Muscle layer of colon (tissue), 2 donors: ENCODE results near the gene PSMG1.
"Not testable (repeated sequence)": the region's sequence is repeated elsewhere in the genome, so short reads cannot be mapped to it uniquely, and the experiment has no call there.

Experiments used
- H3K27ac ChIP-seq: one replicate; pipeline ENCODE4 v1.7.0; 2013; ENCODE audit warnings: low read depth, mild to moderate bottlenecking, low read length, moderate library complexity
- H3K27me3 ChIP-seq, 2 donors: one replicate each; pipeline ENCODE4 v1.7.0; 2013; ENCODE audit warnings: low read length in 2 of 2, mild to moderate bottlenecking in 2 of 2; ENCODE audit not compliant: insufficient read depth in 2 of 2, control insufficient read depth in 1 of 2
- H3K36me3 ChIP-seq: one replicate; pipeline ENCODE4 v1.7.0; 2013; ENCODE audit warnings: mild to moderate bottlenecking, low read length; ENCODE audit not compliant: insufficient read depth
- H3K4me1 ChIP-seq: one replicate; pipeline ENCODE4 v1.7.0; 2013; ENCODE audit warnings: mild to moderate bottlenecking, low read length; ENCODE audit not compliant: insufficient read depth
- H3K4me3 ChIP-seq, 2 donors: one replicate each; pipeline ENCODE4 v1.7.0; 2013; ENCODE audit warnings: low read length in 2 of 2, low read depth in 1 of 2, mild to moderate bottlenecking in 1 of 2, moderate library complexity in 1 of 2
- H3K9ac ChIP-seq: one replicate; pipeline ENCODE4 v1.7.0; 2013; ENCODE audit warnings: low read length
- H3K9me3 ChIP-seq: one replicate; pipeline ENCODE4 v1.7.0; 2013; ENCODE audit warnings: mild to moderate bottlenecking, low read length
- donor health status: abdominal sarcoma.
- donor health status: Adenocarcinoma of cecum.

PSMG1 gene

DNA sequence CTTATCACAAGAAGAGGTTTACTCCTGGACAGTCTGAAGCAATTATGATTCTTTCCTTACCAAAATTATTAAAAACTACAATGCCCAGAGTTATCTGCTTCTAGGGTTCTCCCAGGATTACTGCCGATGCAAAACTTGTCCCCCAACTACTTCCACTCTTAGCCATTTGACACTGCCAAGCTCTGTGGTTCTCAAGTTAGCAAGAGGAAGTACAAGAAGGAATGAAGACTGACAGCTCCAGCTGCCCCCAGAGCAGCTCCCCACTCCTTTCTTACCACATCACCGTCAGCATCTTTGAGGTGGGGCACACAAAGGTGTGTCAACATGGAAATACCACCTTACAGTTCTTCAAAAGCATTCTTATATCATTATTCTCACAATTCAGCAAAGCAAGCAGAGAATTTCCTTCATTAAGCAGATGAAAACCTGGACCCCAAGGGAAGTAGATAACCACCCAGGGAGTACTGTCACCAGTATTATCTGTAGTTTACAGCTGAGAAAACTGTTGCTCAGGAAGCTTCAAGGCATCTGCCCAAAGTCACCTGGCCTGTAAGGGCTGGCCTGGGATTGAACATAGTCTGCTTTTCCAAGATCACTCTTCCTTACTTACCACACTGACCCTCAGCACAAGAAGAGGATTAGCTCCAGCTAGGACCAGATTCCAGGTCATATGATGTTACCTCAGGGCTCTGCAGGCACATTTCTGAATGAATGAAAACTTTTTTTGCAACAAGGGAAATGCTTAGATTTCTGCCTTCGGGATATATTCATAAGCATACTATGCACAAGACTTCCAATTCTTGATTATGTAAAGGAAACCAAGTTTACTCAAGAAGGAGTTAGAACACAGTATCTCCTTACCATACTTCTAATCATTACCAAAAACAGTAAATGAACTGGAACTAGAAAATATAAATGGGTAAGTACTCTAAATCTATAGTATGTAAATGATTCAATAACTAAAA is 9.3 kb downstream of the PSMG1 start:
- Histone ChIP-seq H3K9me3 (no peaks in the 10 kb centered on the region), H3K27ac (no peak overlapping the region), H3K4me3 (no peak overlapping the region), H3K4me1 (no peaks in the 10 kb centered on the region), H3K36me3 (peaks cover 22% of the 10 kb centered on the region), H3K27me3 (no peaks in the 10 kb centered on the region), H3K9ac (no peak overlapping the region)

DNA sequence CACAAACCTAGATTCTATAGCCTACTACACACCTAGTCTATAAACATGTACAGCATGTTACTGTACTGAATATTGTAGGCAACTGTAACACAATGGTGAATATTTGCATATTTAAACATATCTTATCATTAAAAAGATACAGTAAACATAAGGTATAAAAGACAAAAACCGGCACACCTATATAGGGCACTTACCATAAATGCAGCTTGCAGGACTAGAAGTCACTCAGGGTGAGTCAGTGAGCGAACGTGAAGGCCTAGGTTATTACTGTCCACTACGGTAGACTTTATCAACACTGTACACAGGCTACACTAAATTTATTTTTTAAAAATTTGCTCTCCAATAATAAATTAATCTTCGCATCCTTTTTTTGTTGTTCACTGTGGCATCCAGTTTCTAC is 13.3 kb downstream of the PSMG1 start:
- Histone ChIP-seq H3K4me3 (no peak overlapping the region), H3K27ac (no peak overlapping the region), H3K27me3 (no peaks in the 10 kb centered on the region), H3K36me3 (peaks cover 22% of the 10 kb centered on the region), H3K9me3 (no peaks in the 10 kb centered on the region), H3K4me1 (no peaks in the 10 kb centered on the region), H3K9ac (no peak overlapping the region)

DNA sequence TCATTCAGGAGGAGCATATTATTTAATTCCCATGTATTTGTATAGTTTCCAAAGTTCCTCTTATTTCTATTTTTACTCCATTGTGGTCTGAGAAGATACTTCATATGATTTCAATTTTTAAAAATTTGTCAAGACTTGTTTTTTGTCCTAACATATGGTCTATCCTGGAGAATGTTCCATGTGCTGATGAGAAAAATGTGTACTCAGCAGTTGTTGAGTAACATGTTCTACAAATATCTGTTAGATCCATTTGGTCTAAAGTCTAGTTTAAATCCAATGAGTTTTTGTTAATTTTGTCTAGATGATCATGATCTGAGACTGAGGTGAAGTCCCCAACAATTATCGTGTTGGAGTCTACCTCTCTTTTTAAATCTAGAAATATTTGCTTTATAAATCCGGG is 14.5 kb downstream of the PSMG1 start:
- Histone ChIP-seq H3K27ac (no peak overlapping the region), H3K27me3 (no peaks in the 10 kb centered on the region), H3K4me3 (no peak overlapping the region), H3K36me3 (peaks cover 15% of the 10 kb centered on the region), H3K4me1 (no peaks in the 10 kb centered on the region), H3K9ac (no peak overlapping the region), H3K9me3 (no peaks in the 10 kb centered on the region)

DNA sequence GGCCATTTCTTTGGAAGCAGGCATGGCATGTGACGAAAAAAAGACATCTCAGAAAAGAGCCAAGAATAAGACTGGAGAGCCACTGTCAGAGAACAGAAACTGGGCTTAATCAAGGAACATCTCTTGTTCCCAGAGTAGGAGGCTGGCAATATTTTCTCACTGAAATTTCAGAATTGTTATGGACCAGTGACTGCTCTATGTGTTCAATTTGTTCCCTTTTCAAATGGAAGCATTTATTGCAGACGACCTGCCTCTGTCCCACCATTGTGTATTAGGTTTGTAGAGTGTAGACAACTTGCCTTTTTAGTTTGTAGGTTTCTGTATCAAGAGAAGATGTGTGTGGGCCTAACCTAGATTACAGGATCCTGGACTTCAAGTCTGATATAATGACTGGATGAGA is 18.7 kb downstream of the PSMG1 start:
- Histone ChIP-seq H3K36me3 (no peaks in the 10 kb centered on the region), H3K4me3 (no peak overlapping the region), H3K27ac (no peak overlapping the region), H3K27me3 (no peaks in the 10 kb centered on the region), H3K9ac (no peak overlapping the region), H3K9me3 (no peaks in the 10 kb centered on the region), H3K4me1 (no peaks in the 10 kb centered on the region)

DNA sequence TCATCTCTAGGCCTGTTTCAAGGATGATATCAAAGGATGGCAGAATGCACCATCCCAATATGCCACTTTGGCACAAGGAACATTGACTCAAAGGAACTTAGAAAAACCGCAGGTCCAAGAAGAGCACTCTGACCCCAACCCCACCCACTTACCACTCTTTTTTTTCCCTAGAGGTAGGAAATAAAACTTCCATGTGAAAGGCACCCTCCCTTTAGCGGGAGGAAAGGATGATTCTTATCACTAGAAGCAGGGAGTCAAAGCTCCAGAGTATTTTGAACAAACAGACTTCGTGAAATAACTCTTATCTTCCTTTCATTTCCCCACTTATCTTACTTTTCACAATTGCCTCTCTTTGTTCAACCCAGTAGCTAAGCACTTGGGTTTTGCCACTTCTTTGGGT is 22.2 kb downstream of the PSMG1 start:
- Histone ChIP-seq H3K9me3 (no peaks in the 10 kb centered on the region), H3K27ac (no peak overlapping the region), H3K27me3 (no peaks in the 10 kb centered on the region), H3K9ac (no peak overlapping the region), H3K4me3 (no peak overlapping the region), H3K36me3 (no peaks in the 10 kb centered on the region), H3K4me1 (no peaks in the 10 kb centered on the region)

DNA sequence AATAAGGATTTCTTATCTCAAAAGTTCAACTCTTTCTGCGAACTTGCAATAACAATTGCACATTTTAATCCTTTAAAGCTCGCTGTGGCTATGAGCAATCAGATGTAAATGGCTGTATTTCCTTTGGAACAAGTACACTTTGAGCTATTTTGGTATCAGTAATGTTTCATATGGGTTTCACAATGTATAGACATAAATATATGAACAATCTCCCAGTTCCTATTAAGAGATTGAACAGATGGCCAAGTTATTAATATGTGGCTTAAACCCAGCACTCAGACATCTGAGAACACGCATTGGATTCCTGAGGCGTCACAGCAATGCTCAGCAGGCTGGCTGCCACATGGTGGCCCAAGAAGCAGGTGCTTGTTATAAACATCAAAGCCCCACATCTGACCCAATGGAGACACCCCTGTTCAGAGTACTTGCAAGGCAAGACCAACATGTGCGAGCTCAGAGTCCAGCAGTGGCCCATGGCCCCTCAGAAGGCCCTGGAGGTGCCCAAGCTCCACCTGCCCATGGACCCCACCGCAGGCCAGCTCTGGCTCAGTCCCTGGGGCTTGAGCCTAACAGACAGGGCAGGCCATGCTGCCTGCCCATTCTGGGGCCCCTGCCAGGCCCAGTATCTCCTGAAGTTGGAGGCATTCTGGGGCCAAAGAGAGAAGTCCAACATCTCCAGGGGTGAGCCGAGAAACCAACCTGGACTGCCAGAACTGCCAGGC is 23.7 kb downstream of the PSMG1 start:
- Histone ChIP-seq H3K27me3 (no peaks in the 10 kb centered on the region), H3K4me3 (no peak overlapping the region), H3K27ac (no peak overlapping the region), H3K9me3 (no peaks in the 10 kb centered on the region), H3K4me1 (no peaks in the 10 kb centered on the region), H3K36me3 (no peaks in the 10 kb centered on the region), H3K9ac (no peak overlapping the region)

DNA sequence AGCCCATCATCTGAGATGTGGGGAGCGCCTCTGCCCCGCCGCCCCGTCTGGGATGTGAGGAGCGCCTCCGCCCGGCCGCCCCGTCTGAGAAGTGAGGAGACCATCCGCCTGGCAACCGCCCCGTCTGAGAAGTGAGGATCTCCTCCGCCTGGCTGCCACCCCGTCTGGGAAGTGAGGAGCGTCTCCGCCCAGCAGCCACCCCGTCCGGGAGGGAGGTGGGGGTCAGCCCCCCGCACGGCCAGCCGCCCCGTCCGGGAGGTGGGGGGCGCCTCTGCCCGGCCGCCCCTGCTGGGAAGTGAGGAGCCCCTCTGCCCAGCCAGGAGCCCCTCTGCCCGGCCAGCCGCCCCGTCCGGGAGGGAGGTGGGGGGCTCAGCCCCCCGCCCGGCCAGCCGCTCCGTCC is 26.0 kb downstream of the PSMG1 start:
- not testable (repeated sequence) for H3K4me1 ChIP-seq, H3K27me3 ChIP-seq, H3K4me3 ChIP-seq, H3K9ac ChIP-seq, H3K36me3 ChIP-seq, H3K9me3 ChIP-seq, H3K27ac ChIP-seq

GRCh38 chr21:39156024-39156423 is 27.2 kb downstream of the PSMG1 start:
- Histone ChIP-seq H3K27ac (no peak overlapping the region), H3K27me3 (no peaks in the 10 kb centered on the region), H3K36me3 (no peaks in the 10 kb centered on the region), H3K9me3 (no peaks in the 10 kb centered on the region), H3K4me1 (no peaks in the 10 kb centered on the region), H3K4me3 (no peak overlapping the region), H3K9ac (no peak overlapping the region)

DNA sequence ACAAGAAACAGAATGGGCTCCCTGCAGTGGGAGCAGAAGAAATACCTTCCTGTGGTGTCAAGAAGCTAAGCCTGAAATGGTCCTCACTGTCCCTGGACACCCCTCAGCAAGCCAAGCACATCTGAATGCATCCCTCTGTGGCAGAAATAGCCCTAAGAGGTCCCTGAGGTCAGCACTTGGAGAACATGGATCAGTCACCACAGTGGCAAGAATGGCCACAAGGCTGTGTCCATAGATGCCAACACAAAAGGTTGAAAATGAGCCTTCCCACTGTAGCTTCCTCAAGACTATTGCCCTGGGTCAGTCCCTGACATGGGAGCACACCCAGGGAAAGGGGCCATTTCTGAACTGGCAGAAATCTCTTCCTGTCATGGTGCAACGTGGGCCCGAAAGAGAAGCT is 27.7 kb downstream of the PSMG1 start:
- Histone ChIP-seq H3K9ac (no peak overlapping the region), H3K4me3 (no peak overlapping the region), H3K27ac (no peak overlapping the region), H3K27me3 (no peaks in the 10 kb centered on the region), H3K9me3 (no peaks in the 10 kb centered on the region), H3K36me3 (no peaks in the 10 kb centered on the region), H3K4me1 (no peaks in the 10 kb centered on the region)

DNA sequence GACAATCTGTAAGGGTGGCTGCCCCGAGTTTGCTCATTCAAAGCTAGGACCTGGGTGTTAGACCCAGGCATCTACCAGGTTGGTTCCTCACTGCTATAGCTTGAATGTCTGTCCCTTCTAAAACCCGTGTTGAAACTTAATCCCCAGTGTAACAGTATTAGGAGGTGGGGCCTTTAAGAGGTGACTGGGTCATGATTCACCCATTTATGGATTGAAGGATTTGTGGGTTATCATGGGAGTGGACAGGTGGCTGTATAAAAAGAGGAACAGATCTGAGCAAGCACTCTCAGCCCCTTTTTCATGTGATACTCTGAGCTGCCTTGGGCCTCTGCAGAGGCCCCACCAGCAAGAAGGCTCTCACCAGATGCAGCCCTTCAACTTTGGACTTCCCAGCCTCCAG is 29.4 kb downstream of the PSMG1 start:
- Histone ChIP-seq H3K9me3 (no peaks in the 10 kb centered on the region), H3K27ac (no peak overlapping the region), H3K4me3 (no peak overlapping the region), H3K27me3 (no peaks in the 10 kb centered on the region), H3K4me1 (no peaks in the 10 kb centered on the region), H3K9ac (no peak overlapping the region), H3K36me3 (no peaks in the 10 kb centered on the region)

DNA sequence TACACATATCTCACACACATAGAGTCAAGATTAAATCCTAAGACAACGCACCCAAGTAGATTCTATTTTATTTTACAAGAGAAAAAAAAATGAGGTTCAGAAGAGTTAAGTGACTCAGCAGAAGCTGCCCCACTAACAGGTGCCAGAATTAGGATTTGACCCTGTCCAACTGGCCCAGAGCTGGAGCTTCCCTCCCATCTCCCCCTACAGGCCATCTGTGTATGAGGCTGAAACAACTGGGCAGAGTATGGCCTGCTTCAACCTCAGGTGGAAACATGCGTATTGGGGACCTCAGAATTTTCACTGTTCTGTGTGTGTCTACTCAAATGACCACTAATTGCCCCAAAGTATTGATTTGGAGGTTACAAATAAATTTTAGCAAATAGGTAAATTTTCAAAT is 29.9 kb downstream of the PSMG1 start:
- Histone ChIP-seq H3K36me3 (no peaks in the 10 kb centered on the region), H3K9ac (no peak overlapping the region), H3K4me1 (no peaks in the 10 kb centered on the region), H3K9me3 (no peaks in the 10 kb centered on the region), H3K27me3 (no peaks in the 10 kb centered on the region), H3K27ac (no peak overlapping the region), H3K4me3 (no peak overlapping the region)
